ENCODE results near the gene NUP62CL. TPM values are rescaled to one million over a fixed set of nuclear protein-coding genes. Genes with fewer than 3 reads are reported as not detected.

Gene NUP62CL
- total RNA-seq, 1 donor from 2014 or later = 0.52 TPM

Other genes starting within 250 kb of the NUP62CL start
- gene MORC4, start 206.2 kb downstream of the NUP62CL start, total RNA-seq = 26.0 and 29.1 TPM in 2 replicates
- gene RBM41, start 87.6 kb downstream of the NUP62CL start, total RNA-seq = 17.4 and 20.4 TPM in 2 replicates
- not detected in 2 replicates for gene DNAAF6, start 178 bp upstream of the NUP62CL start, total RNA-seq
- 2.3 and 2.8 TPM in 2 replicates for gene FRMPD3, start 243.2 kb upstream of the NUP62CL start, total RNA-seq

Data from astrocyte (in vitro differentiated cells and primary cell).